ENCODE results near the gene ICA1.

DNA sequence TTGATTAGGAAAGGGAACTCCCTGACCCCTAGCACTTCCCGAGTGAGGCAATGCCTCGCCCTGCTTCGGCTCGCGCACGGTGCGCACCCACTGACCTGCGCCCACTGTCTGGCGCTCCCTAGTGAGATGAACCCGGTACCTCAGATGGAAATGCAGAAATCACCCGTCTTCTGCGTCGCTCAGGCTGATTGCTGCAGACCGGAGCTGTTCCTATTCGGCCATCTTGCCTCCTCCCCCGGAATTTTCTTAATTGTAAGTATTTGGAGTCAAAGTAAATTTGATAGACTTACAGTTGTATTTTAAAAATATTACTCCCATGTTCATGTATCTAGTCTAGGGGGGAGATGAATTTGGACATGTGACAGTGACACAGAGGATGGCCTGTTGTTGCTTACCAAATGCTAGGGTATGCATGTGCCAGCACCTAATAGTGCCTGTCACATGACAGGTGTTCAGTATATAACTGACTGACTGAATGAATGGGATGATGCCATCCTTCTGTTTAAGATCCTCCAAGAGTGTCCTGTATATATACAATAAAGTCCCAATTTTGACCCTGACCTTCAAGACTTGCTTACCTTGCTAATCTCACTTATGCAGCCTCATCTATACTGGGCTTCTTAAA is 42.0 kb upstream of the ICA1 start:
- TF ChIP-seq, protein P1, sequence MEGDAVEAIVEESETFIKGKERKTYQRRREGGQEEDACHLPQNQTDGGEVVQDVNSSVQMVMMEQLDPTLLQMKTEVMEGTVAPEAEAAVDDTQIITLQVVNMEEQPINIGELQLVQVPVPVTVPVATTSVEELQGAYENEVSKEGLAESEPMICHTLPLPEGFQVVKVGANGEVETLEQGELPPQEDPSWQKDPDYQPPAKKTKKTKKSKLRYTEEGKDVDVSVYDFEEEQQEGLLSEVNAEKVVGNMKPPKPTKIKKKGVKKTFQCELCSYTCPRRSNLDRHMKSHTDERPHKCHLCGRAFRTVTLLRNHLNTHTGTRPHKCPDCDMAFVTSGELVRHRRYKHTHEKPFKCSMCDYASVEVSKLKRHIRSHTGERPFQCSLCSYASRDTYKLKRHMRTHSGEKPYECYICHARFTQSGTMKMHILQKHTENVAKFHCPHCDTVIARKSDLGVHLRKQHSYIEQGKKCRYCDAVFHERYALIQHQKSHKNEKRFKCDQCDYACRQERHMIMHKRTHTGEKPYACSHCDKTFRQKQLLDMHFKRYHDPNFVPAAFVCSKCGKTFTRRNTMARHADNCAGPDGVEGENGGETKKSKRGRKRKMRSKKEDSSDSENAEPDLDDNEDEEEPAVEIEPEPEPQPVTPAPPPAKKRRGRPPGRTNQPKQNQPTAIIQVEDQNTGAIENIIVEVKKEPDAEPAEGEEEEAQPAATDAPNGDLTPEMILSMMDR (IDR thresholded peaks at IDR 0.05 in 4 of 5, conservative IDR thresholded peaks at IDR 0.05 in 1 of 5), result no peak
- no peak for TF ChIP-seq POLR2A (IDR thresholded peaks at IDR 0.05)

Measured in gastrocnemius medialis (tissue), 4 donors.